Adipocyte (in vitro differentiated cells): ENCODE measurements around the gene TMPRSS13.
A peak's percentile ranks its signal among the peaks of the same experiment; 100 is the strongest.

Experiments
- DNase-seq: peaks from one replicate; pipeline ENCODE4 v3.0.0-alpha.2; 2015; ENCODE audit warnings: low read depth
- H3K27me3 ChIP-seq: replicated peaks from 2 replicates; pipeline ENCODE4 v1.7.0; 2013; ENCODE audit warnings: mild to moderate bottlenecking, low read length, moderate library complexity; ENCODE audit not compliant: control insufficient read depth, insufficient read depth
- H3K36me3 ChIP-seq: 2 replicates; pipeline ENCODE4 v1.7.0; 2013; ENCODE audit warnings: low read length, mild to moderate bottlenecking, moderate library complexity; ENCODE audit not compliant: control insufficient read depth, insufficient read depth, severe bottlenecking
- H3K4me1 ChIP-seq: 2 replicates; pipeline ENCODE4 v1.7.0; 2013; ENCODE audit warnings: mild to moderate bottlenecking, low read length, moderate library complexity; ENCODE audit not compliant: control insufficient read depth, insufficient read depth
- H3K4me3 ChIP-seq: 2 replicates; pipeline ENCODE4 v1.7.0; 2013; ENCODE audit warnings: mild to moderate bottlenecking, low read length, moderate library complexity
- H3K9ac ChIP-seq: 2 replicates; pipeline ENCODE4 v1.7.0; 2013; ENCODE audit warnings: mild to moderate bottlenecking, low read length, moderate library complexity
- H3K9me3 ChIP-seq: 2 replicates; pipeline ENCODE4 v1.7.0; 2013; ENCODE audit warnings: mild to moderate bottlenecking, low read length, moderate library complexity; ENCODE audit not compliant: control insufficient read depth

TMPRSS13 gene

GRCh38 chr11:117881217-117881616, 48.0 kb downstream of the TMPRSS13 start:
- Histone ChIP-seq H3K9me3 (peaks cover 5% of the 10 kb centered on the region), H3K4me3 (no peak overlapping the region), H3K27me3 (peaks cover 42% of the 10 kb centered on the region), H3K36me3 (no peaks in the 10 kb centered on the region), H3K4me1 (peaks cover 16% of the 10 kb centered on the region), H3K9ac (no peak overlapping the region)
- DNase-seq = no peak

GRCh38 chr11:117879516-117880480, 49.4 kb downstream of the TMPRSS13 start:
- H3K4me3 ChIP-seq = no peak overlapping the region
- H3K4me1 ChIP-seq = peaks cover 6% of the 10 kb centered on the region
- peaks cover 56% of the 10 kb centered on the region for H3K27me3 ChIP-seq
- H3K9me3 ChIP-seq = peaks cover 5% of the 10 kb centered on the region
- no peaks in the 10 kb centered on the region for H3K36me3 ChIP-seq
- H3K9ac ChIP-seq = no peak overlapping the region
- DNase-seq = no peak

- H3K36me3 ChIP-seq = no peaks in the 10 kb centered on the region
- H3K9me3 ChIP-seq = peaks cover 5% of the 10 kb centered on the region
- DNase-seq = no peak
- peaks cover 6% of the 10 kb centered on the region for H3K4me1 ChIP-seq
- no peak overlapping the region for H3K4me3 ChIP-seq
- peaks cover 64% of the 10 kb centered on the region for H3K27me3 ChIP-seq
- H3K9ac ChIP-seq = no peak overlapping the region
These were observed 50.2 kb downstream of the TMPRSS13 start for GRCh38 chr11:117878939-117879475.

- no peak for DNase-seq
- H3K4me1 ChIP-seq = peaks cover 6% of the 10 kb centered on the region
- H3K9ac ChIP-seq = no peak overlapping the region
- H3K9me3 ChIP-seq = peaks cover 5% of the 10 kb centered on the region
- no peaks in the 10 kb centered on the region for H3K36me3 ChIP-seq
- H3K4me3 ChIP-seq = no peak overlapping the region
- peaks cover 70% of the 10 kb centered on the region for H3K27me3 ChIP-seq
These were observed 50.8 kb downstream of the TMPRSS13 start for GRCh38 chr11:117878314-117878938.

- Histone ChIP-seq H3K4me1 (peaks cover 6% of the 10 kb centered on the region), H3K9me3 (peaks cover 5% of the 10 kb centered on the region), H3K9ac (no peak overlapping the region), H3K27me3 (peaks cover 79% of the 10 kb centered on the region), H3K4me3 (peak overlapping the region; percentile 72), H3K36me3 (no peaks in the 10 kb centered on the region)
- DNase-seq = no peak
These were observed 52.0 kb downstream of the TMPRSS13 start for GRCh38 chr11:117877120-117877784.

GRCh38 chr11:117876341-117877119, 52.7 kb downstream of the TMPRSS13 start, which contains the start of gene FXYD6:
Gene FXYD6 (minus strand): TSS chr11:117876658. CDS start chr11:117842776, 33,882 bp downstream.
- no peak within 1 kb of the TSS for H3K9ac ChIP-seq
- DNase-seq = peak; percentile 40
- H3K27me3 ChIP-seq = peaks cover 80% of the 10 kb centered on the region
- no peaks in the 10 kb centered on the region for H3K36me3 ChIP-seq
- peaks cover under 1% of the 10 kb centered on the region for H3K9me3 ChIP-seq
- peak within 1 kb of the TSS; percentile 72 for H3K4me3 ChIP-seq
- H3K4me1 ChIP-seq = peaks cover 6% of the 10 kb centered on the region

- Histone ChIP-seq H3K9ac (no peak overlapping the region), H3K4me1 (peaks cover 6% of the 10 kb centered on the region), H3K4me3 (peak overlapping the region; percentile 68), H3K27me3 (peaks cover 78% of the 10 kb centered on the region), H3K9me3 (no peaks in the 10 kb centered on the region), H3K36me3 (no peaks in the 10 kb centered on the region)
- DNase-seq = no peak
These were observed 53.2 kb downstream of the TMPRSS13 start for GRCh38 chr11:117876059-117876340.

GRCh38 chr11:117875382-117876058, 53.7 kb downstream of the TMPRSS13 start:
- no peak overlapping the region for H3K4me3 ChIP-seq
- H3K4me1 ChIP-seq = peaks cover 6% of the 10 kb centered on the region
- H3K27me3 ChIP-seq = peaks cover 75% of the 10 kb centered on the region
- no peaks in the 10 kb centered on the region for H3K9me3 ChIP-seq
- H3K36me3 ChIP-seq = no peaks in the 10 kb centered on the region
- no peak for DNase-seq
- no peak overlapping the region for H3K9ac ChIP-seq

GRCh38 chr11:117874910-117875381, 54.3 kb downstream of the TMPRSS13 start:
- Histone ChIP-seq H3K9me3 (no peaks in the 10 kb centered on the region), H3K4me3 (no peak overlapping the region), H3K4me1 (peaks cover 6% of the 10 kb centered on the region), H3K27me3 (peaks cover 74% of the 10 kb centered on the region), H3K36me3 (no peaks in the 10 kb centered on the region), H3K9ac (no peak overlapping the region)
- DNase-seq = no peak

- DNase-seq = no peak
- no peaks in the 10 kb centered on the region for H3K36me3 ChIP-seq
- no peaks in the 10 kb centered on the region for H3K9me3 ChIP-seq
- H3K4me1 ChIP-seq = peaks cover 6% of the 10 kb centered on the region
- no peak overlapping the region for H3K9ac ChIP-seq
- peaks cover 72% of the 10 kb centered on the region for H3K27me3 ChIP-seq
- no peak overlapping the region for H3K4me3 ChIP-seq
These were observed 54.8 kb downstream of the TMPRSS13 start for GRCh38 chr11:117874253-117874909.
